NCI-H2171 (cell line): ENCODE results near the gene TM9SF2.

Source experiments
- DNase-seq: peaks from one replicate; lab custom pipeline; 2025; lab: John Stamatoyannopoulos, UW

The TM9SF2 gene

DNA sequence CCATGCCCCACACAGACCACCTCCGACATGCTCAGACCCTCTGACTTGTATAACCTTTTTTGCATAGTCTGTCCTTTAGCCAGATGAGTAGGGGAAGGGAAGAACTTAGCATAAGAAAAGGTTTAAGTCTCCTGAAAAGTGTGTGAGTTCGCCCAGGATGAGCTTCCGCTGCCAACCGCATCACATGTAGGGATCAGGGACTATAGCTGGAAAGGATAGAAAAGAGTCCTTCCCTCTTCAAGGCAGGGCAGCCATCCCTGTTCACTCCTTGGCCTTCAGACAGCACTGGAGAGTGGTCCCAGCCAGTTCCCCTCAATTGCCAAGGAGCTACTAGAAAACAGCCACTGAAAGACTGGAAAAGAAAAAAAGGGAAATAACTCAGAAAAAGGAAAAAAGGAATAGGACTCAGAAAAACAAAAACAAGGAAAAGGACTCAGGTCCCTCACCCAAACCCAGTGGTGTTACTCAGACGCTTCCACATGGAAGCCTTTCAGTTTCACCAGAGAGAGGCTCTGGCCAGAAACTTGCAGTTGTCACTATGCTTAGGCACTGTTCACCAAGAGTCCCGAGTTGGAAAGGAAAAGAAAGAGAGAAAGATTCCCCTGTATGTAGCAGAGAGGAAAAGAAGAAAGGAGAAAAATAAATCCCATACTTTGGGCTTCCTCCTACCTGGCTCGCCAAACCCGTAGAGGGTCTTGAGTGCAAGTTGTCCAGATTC, 5.6 kb upstream of the TM9SF2 start:
- DNase-seq = no peak

DNA sequence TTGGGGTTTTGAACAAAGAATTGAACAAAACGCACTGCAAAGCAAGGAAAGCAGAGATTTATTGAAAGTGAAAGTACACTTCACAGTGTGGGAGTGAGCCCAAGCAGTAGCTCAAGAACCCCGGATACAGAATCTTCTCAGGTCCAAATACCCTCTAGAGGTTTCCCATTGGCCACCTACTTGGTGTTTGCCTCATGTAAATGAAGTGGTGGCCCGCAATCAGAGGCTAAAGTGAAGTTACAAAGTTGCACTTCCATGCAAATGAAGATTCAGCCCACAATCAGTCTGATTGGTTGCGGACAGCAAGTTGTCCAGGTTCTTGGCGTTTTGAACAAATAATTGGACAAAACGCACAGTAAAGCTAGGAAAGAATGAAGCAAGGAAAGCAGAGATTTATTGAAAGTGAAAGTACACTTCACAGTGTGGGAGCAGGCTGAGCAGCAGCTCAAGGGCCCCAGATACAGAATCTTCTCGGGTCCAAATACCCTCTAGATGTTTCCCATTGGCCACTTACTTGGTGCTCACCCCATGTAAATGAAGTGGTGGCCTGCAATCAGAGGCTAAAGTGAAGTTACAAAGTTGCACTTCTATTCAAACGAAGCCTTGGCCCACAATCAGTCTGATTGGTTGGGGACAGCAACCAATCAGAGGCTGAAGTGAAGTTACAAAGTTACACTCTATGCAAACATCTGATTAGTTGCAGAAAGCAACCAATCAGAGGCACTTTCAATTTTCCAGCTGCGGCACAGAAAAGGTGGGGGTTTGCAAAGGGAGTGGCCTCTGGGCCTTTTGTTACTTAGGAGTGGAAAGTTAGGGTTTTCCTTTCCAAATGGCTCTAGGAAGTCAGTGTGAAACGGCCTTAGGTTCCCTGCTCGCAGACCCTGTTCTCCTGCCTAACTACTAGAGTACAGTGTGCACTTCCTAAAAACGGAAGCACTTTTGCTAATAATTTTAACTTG, 4.8 kb upstream of the TM9SF2 start:
- no peak for DNase-seq

DNA sequence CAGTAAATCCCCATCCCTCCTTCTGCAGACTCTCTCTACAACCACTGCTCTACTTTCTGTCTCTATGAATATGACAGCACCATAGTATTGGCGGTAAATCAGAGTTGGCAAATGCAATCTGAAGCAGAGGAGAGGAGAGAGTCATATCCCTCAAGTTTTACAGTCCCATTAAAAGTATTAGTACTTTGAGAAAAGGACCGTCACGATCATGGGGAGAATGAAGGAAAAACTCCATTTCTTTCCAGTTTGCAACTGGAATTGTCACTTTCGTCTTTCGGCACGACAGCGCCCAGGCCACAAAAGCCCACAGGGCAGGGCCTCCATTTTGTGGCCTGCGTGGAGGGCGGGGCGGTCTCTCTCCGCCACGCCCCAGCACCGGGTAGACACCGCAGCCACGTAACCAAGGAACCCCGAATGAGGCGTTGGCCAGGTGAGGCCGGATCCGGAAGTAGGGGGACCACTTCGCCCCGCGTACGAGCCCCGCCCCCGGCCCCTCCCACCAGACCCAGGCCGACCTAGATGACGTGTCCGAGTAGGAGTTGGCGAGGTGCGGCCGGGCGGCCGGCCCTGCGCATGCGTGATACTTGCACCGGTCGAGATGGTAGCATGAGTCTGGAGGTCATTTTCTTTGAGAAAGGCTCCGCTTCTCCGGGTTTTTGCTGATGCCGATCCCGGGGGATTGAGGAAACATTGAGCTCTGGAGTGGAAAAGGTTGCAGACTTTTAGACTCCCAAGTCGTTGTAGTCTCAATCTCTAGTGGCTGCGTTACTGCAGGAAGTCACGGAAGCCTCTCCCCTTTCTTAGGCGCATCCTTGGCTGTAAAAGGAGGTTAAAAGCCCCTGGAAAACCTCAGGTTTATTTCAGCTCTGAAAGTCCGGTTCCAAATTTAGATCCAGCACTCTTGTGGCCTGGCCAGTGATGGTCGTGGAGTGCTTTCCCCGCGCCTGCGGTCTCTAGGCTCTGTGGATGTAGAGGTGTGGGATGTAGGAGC, 2.8 kb upstream of the TM9SF2 start:
- DNase-seq = peak; percentile 97

DNA sequence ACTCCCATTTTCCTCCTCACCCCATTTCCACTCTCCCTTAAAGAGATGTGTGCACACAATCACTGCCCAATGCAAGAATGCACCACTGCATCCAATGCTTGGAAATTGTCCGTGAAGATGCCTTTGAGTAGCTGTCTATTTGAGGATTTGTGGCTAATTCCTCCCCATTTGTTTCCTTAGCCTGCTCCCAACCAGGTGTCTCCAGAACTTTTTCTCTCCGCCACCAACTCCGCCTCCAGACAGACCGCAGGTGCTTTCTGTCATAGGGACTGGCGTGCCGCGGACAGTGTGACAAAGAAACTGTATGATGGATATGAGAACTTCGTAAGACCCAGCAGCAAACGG, 461 bp upstream of the TM9SF2 start:
- no peak for DNase-seq

DNA sequence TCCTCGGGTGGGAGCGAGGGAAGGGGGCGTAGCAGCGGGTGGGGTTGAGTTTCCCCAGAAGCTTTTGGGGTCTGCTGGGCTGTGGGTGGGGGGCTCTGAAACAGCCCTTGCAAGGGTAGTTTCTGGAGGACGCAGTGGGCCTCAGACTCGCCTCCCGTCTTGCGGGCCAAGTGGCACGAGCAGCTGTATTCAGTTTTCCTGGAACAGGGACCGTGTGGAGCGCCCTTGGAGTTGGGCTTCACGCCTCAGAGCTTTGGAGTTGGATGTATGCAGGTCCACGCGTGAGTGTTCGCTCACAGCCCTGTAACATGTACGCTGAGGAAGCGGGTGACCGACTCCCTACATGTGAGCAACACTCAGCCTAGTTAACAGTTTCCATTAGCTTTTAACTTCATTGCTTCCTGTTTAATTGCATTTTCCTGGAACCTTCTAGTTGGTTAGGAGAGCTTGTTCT, 603 bp downstream of the TM9SF2 start:
- no peak for DNase-seq

DNA sequence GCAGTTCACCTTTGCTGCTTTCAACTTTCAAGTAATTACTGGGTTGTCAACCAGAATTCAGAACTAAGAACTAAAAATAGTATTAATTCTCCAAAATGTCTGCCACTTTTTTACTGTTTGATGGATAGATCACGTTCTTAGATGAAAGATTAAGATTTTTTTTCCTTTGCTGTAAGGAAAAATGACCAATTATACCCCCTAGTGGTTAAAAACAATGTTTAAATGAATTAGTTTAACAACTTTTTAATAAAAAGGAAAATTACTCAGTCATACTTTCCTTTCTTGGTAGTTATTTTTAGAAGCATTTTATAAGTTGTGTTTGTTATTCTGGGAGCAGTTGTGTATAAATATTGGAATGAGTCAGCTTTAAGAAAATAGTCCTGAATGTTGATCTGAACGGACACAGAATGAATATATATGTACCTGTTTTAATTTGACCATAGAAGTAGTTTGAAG, 4.6 kb downstream of the TM9SF2 start:
- no peak for DNase-seq

DNA sequence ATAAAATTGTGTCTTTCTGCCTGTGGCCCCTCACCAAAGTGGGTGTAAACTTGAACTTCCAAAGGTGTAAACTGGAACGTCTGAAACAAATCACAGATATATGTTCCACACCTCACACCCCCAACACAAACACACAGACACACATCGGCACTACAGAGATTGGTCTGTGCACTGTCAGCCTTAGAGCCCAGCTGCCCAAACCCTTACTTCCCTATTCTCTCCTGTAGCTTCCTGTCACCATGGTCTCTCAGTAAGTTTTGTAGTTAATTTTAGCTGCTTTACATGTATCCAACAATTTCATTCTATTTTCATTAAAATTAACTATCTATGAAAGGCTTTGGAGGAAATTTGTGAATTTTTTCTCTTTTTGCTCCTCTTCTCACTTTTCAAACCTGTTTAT, 5.4 kb downstream of the TM9SF2 start:
- DNase-seq = no peak

DNA sequence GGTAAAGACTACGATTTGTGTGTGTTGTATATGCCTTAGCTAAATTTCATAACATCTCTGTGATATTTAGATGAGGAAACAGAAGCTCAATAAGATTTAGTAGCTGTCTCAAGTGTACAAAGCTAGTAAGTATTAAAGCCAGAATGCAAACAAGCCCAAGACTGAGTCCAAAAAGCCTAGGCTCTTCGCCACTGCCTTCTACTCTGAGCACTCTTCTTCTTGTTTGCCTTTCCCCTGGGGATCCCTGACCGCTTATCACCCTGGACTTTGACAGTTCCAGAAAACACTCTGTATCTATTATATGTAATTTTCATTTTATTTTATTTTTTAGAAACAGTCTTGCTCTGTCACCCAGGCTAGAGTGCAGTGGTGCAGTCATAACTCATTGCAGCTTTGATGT, 5.8 kb downstream of the TM9SF2 start:
- no peak for DNase-seq

DNA sequence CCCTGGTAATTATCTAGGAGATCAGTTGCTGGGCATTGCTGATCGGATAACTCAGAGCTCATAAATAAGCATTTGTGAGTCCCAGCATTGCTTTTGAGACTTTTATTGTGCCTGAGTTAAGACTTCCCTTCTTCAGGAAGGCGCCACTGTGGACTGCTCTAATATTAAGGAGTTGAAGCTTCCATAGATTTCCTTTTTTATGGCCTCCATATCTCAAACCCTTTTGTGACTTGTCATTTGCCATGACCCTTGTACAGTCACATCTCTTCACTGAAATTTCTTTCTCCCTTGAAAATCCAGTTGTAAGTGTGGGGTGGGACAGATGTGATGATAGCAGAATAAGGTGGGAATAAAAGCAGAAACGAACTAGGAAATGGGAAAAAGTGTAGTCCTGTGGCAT, 6.3 kb downstream of the TM9SF2 start:
- DNase-seq = no peak

DNA sequence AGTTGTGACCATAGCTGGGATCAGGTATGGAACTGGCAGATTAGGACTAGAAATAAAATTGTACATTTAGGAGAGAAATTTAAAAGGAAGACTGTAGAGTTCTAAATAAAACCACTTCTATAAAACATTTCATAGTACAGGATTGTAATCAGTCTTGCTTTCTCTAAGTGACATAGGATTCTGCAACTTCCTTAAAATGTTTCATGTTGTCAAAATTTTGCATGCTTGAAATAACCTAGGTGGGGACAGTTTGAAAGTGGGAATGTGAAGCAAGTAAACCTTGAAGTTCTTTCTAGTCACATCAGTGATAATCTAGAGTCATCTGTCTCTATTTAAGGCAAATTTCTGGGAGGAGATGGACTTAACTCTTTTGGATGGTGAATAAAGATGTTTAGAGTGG, 6.7 kb downstream of the TM9SF2 start:
- DNase-seq = no peak

DNA sequence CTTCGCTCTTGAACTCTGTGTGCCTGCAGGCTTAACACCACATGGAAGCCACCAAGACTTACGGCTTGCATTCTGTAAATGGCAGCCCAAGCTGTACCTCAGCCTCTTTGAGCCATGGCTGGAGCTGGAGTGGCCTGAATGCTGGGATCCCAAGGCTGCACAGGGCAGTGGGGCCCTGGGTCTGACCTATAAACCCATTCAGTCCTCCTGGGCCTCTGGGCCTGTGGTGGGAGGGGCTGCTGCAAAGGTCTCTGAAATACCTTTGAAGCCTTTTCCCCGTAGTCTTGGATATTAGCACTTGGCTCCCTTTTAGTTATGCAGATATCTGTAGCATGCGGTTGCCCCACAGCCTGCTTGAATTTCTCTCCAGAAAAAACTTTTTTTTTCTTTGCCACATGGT, 8.2 kb downstream of the TM9SF2 start:
- DNase-seq = no peak

DNA sequence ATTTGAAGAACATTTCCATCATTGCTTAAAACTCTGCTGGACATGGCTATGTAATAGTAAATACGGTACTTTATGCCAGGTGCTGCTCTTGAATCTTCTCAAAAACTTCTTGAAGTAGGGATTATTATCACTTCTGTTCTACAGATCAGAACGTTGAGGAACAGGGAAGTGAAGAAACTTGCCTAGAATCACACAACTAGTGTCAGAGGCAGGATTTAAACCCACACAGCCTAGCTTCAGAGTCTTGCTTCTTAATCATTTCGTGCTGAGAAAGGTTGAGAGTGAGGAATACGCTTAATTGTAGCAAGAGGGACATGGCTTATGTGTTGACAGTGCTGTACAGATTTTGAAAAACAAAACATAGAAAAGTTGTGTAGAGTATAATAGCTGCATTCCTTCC, 13.5 kb downstream of the TM9SF2 start:
- no peak for DNase-seq

DNA sequence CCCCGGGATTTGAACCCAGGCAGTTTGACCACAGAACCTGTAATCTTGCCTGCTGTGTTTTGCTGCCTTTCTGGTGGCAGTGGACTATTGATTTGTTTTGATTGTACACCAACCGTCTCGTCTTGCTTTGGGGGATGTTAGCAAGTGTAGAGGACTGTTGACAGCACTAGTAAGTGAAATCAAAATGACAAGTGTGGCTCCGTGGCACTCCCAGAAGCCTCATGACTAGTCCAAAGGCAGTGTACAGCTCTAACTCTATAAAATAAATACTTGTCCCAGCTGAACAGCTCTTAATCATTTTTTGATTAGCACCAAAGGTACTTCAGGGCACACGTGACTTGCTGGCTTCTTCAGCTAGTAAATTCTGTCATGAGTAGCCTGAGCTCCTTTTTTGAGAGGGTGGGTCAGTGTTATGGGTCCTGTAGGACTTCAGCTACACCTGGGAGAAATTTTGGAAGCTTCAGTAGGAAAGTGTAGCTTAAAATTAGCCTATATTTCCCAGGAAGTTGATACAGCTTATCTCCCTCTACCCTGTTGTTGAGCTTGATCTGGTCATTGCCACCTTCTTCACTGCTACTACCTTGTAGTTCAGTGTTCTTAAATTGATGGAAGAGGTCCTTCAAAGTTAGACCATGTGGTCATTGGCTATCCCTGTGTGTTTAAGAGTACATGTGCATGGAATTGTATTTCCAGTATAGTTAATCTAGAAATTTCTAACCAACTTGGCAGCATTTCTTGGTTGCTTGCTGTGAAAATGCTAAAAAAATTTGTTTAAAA, 15.1 kb downstream of the TM9SF2 start:
- DNase-seq = no peak

DNA sequence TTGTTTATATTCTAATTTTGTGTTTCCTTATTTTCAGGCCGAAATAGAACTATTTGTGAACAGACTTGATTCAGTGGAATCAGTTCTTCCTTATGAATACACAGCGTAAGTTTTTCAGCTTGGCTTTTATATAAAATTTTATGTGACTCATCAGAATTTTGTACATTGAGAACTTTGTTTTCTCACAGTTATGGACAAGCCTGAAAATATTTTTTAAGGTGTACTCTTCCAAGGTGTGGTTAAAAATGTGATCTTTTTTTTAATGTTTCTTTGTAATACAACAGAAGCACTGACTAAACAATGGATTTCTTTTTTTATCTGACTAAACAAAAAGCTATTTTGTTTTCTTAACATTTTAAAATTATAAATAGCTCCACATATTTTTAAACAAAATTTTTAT, 16.3 kb downstream of the TM9SF2 start:
- no peak for DNase-seq

DNA sequence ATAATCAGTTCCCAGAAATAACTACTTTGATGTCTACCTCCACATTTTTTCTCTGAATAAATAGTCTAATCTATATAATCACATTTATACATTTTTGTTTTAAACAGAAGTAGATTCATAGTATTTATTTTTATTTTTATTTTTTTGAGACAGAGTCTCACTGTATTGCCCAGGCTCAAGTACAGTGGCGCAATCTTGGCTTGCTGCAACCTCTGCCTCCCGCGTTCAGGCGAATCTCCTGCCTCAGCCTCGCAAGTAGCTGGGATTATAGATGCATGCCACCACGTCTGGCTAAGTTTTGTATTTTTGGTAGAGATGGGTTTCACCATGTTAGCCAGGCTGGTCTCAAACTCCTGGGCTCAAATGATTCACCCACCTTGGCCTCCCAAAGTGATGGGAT, 16.7 kb downstream of the TM9SF2 start:
- DNase-seq = no peak

DNA sequence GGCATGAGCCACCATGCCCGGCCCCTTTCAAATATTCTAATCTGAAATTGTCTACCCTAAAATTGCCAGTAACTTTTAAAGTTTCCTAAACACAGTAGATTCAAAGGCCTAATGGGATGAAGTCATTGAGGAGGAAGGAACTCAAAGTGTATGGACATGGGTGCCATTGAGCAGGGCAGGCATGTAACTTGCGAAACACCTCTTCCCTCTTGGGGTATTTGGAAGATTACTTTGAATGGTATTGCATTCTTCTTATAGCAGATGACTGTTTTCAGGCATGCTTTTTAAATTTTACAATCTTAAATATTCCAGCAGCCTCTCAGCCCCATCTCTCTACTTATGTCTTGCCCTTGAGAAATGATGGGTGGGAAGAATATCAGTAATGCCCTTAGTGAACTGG, 21.0 kb downstream of the TM9SF2 start:
- no peak for DNase-seq

DNA sequence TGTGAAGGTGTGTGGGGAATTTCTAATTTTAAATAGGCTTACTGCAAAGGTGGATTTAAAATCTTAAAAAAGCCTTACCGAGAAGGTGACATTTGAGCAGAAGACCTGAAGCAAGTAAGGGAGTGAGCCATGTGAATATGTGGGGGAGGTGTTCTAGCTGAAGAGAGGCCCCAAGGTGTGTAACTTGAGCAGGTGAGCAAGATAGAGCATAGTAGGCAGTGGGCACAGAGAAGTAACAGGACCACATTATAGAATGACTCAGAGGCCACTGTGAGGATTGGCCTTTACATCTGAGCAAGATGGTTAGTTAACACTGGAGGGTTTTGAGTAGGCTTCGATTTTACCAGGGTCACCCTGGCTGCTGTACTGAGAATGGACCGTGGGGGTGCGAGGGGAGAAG, 22.6 kb downstream of the TM9SF2 start:
- no peak for DNase-seq

DNA sequence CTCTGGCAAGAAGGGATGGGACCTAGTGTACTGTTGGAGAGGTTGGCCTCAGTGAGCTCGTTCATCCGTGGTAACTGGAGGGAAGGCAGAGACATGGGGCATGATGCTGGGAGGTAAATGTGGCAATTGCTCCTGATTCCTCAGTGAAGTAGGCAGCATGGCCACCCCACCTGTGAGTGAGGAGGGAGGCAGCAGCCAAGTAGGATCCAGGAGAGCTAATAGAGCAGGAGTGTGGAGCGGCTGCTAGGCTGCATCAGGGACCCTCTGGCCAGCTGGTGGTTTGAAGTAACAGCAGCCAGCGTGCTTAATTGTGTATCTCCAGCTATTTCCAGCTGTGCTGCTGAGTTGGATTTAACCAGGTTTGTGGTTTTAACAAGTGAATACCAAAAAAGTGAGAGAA, 24.7 kb downstream of the TM9SF2 start:
- no peak for DNase-seq

DNA sequence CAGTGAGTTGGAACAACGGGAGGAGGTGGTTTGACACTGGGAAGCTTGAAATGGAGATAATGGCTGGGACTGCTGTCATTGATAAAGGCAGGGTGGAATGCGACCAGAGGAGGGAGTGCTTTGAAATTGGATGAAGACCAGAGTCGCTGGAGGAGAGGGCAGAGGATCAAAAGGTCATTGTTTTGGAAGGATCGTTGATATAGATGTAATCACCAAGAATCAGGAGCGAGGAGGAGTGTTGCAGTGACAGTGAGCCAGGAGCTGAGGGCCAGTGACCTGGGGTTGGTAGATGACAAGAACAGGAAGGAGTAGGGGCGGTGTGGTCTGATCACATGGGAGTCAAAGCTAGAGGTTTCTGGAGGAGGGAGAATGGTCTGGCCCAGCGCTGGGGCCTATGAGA, 25.3 kb downstream of the TM9SF2 start:
- no peak for DNase-seq

DNA sequence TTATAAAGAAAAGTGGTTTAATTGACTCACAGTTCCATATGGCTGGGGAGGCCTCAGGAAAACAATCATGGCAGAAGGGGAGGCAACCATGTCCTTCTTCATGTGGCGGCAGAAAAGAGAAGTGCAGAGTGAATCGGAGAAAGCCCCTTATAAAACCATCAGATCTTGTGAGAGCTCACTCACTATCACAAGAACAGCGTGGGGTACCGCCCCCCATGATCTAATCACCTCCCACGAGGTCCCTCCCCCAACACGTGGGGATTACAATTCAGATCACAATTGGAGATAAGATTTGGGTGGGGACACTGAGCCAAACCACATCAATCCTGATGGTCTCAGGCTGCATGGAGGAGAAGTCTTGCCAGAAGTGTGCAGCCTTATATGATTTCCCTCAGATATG, 26.0 kb downstream of the TM9SF2 start:
- DNase-seq = no peak

DNA sequence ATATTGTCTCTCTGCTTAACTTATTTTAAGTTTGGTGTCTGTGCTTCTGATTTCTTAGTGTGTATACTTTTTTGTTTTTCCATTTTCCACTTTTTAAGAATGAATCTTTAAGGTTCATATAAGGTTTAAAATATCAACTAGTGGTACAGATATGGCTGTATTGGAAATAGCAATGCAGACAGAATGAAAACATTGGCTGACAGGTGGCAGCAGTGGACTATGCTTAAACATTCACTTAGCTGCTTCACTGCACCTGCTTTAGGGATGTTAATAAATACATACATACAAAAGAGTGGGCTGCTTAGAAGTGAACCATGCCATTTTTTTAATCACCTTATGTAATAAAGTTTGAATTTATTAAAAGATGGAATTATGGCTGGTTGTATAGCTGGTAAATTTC, 27.3 kb downstream of the TM9SF2 start:
- peak; percentile 39 for DNase-seq
